Nephron progenitor cell (in vitro differentiated cells): ENCODE data around the gene TAPT1.

ENCODE experiments used
- DNase-seq: peaks from one replicate; pipeline ENCODE4 v3.0.0; 2021
- H3K27ac Mint-ChIP-seq: 2 replicates; pipeline ENCODE4 v1.8.0; 2021; ENCODE audit warnings: mild to moderate bottlenecking, moderate library complexity, mixed read lengths
- H3K27me3 Mint-ChIP-seq: 2 replicates; pipeline ENCODE4 v1.8.0; 2021; ENCODE audit warnings: mild to moderate bottlenecking, low read depth, mixed read lengths; ENCODE audit not compliant: poor library complexity
- H3K36me3 Mint-ChIP-seq: 2 replicates; pipeline ENCODE4 v1.8.0; 2021; ENCODE audit warnings: low read depth, mixed read lengths
- H3K4me1 Mint-ChIP-seq: 2 replicates; pipeline ENCODE4 v1.8.0; 2021; ENCODE audit warnings: mixed read lengths
- H3K4me3 Mint-ChIP-seq: 2 replicates; pipeline ENCODE4 v1.8.0; 2021; ENCODE audit warnings: mild to moderate bottlenecking, moderate library complexity, mixed read lengths
- H3K9me3 Mint-ChIP-seq: 2 replicates; pipeline ENCODE4 v1.8.0; 2021; ENCODE audit warnings: mild to moderate bottlenecking, moderate library complexity, mixed read lengths
- CTCF ChIP-seq: fragments of 200-600 bp; sonication (generic); IDR thresholded peaks from 2 replicates; pipeline ENCODE4 v1.5.0; 2021; ENCODE audit warnings: antibody characterized with exemption

The TAPT1 gene

GRCh38 chr4:16133406-16133805 is 92.9 kb downstream of the TAPT1 start:
- Mint-ChIP-seq H3K27ac (no peak overlapping the region), H3K4me1 (no peaks in the 10 kb centered on the region), H3K36me3 (no peaks in the 10 kb centered on the region), H3K27me3 (peaks cover 19% of the 10 kb centered on the region), H3K9me3 (peaks cover 11% of the 10 kb centered on the region), H3K4me3 (no peak overlapping the region)
- no peak for DNase-seq
- TF ChIP-seq CTCF = no peak

GRCh38 chr4:16131293-16131692 is 95.0 kb downstream of the TAPT1 start:
- H3K27me3 Mint-ChIP-seq = peaks cover 18% of the 10 kb centered on the region
- H3K4me1 Mint-ChIP-seq = no peaks in the 10 kb centered on the region
- no peak overlapping the region for H3K27ac Mint-ChIP-seq

GRCh38 chr4:16129336-16129735 is 96.9 kb downstream of the TAPT1 start:
- Mint-ChIP-seq H3K4me3 (no peak overlapping the region), H3K36me3 (no peaks in the 10 kb centered on the region), H3K4me1 (peaks cover 4% of the 10 kb centered on the region), H3K9me3 (peaks cover under 1% of the 10 kb centered on the region), H3K27me3 (peaks cover 24% of the 10 kb centered on the region), H3K27ac (no peak overlapping the region)
- DNase-seq = no peak
- TF ChIP-seq CTCF = no peak

More at GRCh38 chr4:16131293-16131692, 95.0 kb downstream of the TAPT1 start:
- Mint-ChIP-seq H3K4me3 (no peak overlapping the region), H3K36me3 (no peaks in the 10 kb centered on the region), H3K9me3 (peaks cover 10% of the 10 kb centered on the region)
- TF ChIP-seq CTCF = no peak
- DNase-seq = no peak

GRCh38 chr4:16126714-16127113 is 99.6 kb downstream of the TAPT1 start:
- Mint-ChIP-seq H3K9me3 (no peaks in the 10 kb centered on the region), H3K27me3 (peaks cover 22% of the 10 kb centered on the region), H3K27ac (no peak overlapping the region), H3K4me1 (peaks cover 4% of the 10 kb centered on the region), H3K4me3 (no peak overlapping the region), H3K36me3 (no peaks in the 10 kb centered on the region)
- TF ChIP-seq CTCF = no peak
- DNase-seq = no peak

GRCh38 chr4:16125571-16126445 is 100.5 kb downstream of the TAPT1 start:
- H3K36me3 Mint-ChIP-seq = no peaks in the 10 kb centered on the region
- H3K4me3 Mint-ChIP-seq = no peak overlapping the region
- no peaks in the 10 kb centered on the region for H3K9me3 Mint-ChIP-seq
- TF ChIP-seq CTCF = no peak
- no peak for DNase-seq
- H3K4me1 Mint-ChIP-seq = peaks cover 4% of the 10 kb centered on the region
- H3K27ac Mint-ChIP-seq = no peak overlapping the region
- peaks cover 20% of the 10 kb centered on the region for H3K27me3 Mint-ChIP-seq

GRCh38 chr4:16124232-16124631 is 102.0 kb downstream of the TAPT1 start:
- DNase-seq = no peak
- peaks cover 20% of the 10 kb centered on the region for H3K27me3 Mint-ChIP-seq
- no peak overlapping the region for H3K27ac Mint-ChIP-seq
- no peak overlapping the region for H3K4me3 Mint-ChIP-seq
- no peaks in the 10 kb centered on the region for H3K9me3 Mint-ChIP-seq
- no peaks in the 10 kb centered on the region for H3K36me3 Mint-ChIP-seq
- H3K4me1 Mint-ChIP-seq = peaks cover 4% of the 10 kb centered on the region
- TF ChIP-seq CTCF = no peak
